NB4 (cell line): Measurements from ENCODE around the gene NPAS2.

Experiments
- CTCF ChIP-seq: IDR thresholded peaks from one replicate; pipeline ENCODE4 v1.5.1; 2012; ENCODE audit warnings: low read depth, low read length
- MAX ChIP-seq: IDR thresholded peaks from 2 replicates; pipeline ENCODE4 v1.6.1; 2011; ENCODE audit warnings: low read depth, low read length
- MYC ChIP-seq: IDR thresholded peaks from 2 replicates; pipeline ENCODE4 v1.6.1; 2011; ENCODE audit warnings: low read depth, low read length
- POLR2A ChIP-seq: IDR thresholded peaks from 2 replicates; pipeline ENCODE4 v1.6.1; 2011; ENCODE audit warnings: mild to moderate bottlenecking; ENCODE audit not compliant: insufficient read length; ENCODE audit errors: extremely low read depth

GRCh38 chr2:100977511-100977910 is 157.6 kb downstream of the NPAS2 start:
- TF ChIP-seq CTCF (no peak), POLR2A (no peak), MAX (no peak), MYC (no peak)
